ENCODE results near the gene NUP133. TPM values are rescaled to one million over a fixed set of nuclear protein-coding genes. Genes with fewer than 3 reads are reported as not detected.

The NUP133 gene
- polyA plus RNA-seq, 2 of the 4 experiments (the other 2 are of a cell fraction), result 20.6 to 43.2 TPM

- no peak overlapping the region for H3K27ac ChIP-seq
- no peak overlapping the region for H3K4me3 ChIP-seq
- ATAC-seq, result no peak
- H3K9me3 ChIP-seq, result no peaks in the 10 kb centered on the region
- H3K4me2 ChIP-seq, result no peak overlapping the region
- TF ChIP-seq FOXS1 (CRISPR knock-in tag; IDR thresholded peaks at IDR 0.05) (no peak), CEBPB (IDR thresholded peaks at IDR 0.05) (no peak), HOXB13 (CRISPR knock-in tag; IDR thresholded peaks at IDR 0.05; ENCODE audit: low read depth) (no peak), GATA3 (IDR thresholded peaks at IDR 0.05; ENCODE audit: borderline replicate concordance) (no peak), SREBF2 (IDR thresholded peaks at IDR 0.05) (no peak)
- no peak for FAIRE-seq
- ChIA-PET CTCF (interaction anchor here (0.6 to 1.1 kb wide), 3 partner anchors 10 to 823 kb away, joined by 3 to 4 read pairs (median 4); no protein-coding TSS in a partner anchor), POLR2A (no interaction called here)
- no peaks in the 10 kb centered on the region for H3K4me1 ChIP-seq
- DNase-seq (ENCODE audit: low read depth in 1 of 2, low spot score in 1 of 2), result no peak
- 90% methylated on average over 1 of the region's 1 CpG for WGBS (ENCODE audit: missing lambda C conversion rate)
These were observed 21.0 kb downstream of the NUP133 start for GRCh38 chr1:229487181-229487580.

- POLR2A ChIA-PET, result no interaction called here
- CTCF ChIA-PET, result interaction anchor here (1.3 to 5.9 kb wide), 2 partner anchors 227 to 821 kb away, joined by 3 to 115 read pairs; no protein-coding TSS in a partner anchor
These were observed 22.8 kb downstream of the NUP133 start for GRCh38 chr1:229485318-229485717.

More at GRCh38 chr1:229485318-229485717, 22.8 kb downstream of the NUP133 start:
- Histone ChIP-seq H3K9me3 (no peaks in the 10 kb centered on the region), H3K4me1 (no peaks in the 10 kb centered on the region), H3K27ac (no peak overlapping the region), H3K4me2 (no peak overlapping the region), H3K4me3 (no peak overlapping the region)
- WGBS (ENCODE audit: missing lambda C conversion rate), result 90% methylated on average over 1 of the region's 1 CpG
- TF ChIP-seq CEBPB (IDR thresholded peaks at IDR 0.05) (no peak), FOXS1 (CRISPR knock-in tag; IDR thresholded peaks at IDR 0.05) (no peak), ELK1 (IDR thresholded peaks at IDR 0.05; ENCODE audit: low read depth, low read length) (no peak), CHD4 (IDR thresholded peaks at IDR 0.05; ENCODE audit: borderline replicate concordance) (no peak), SREBF2 (IDR thresholded peaks at IDR 0.05) (no peak), HMGXB4 (CRISPR knock-in tag; IDR thresholded peaks at IDR 0.05; ENCODE audit: borderline replicate concordance) (no peak), E2F6 (IDR thresholded peaks at IDR 0.05; ENCODE audit: borderline replicate concordance, low read depth) (no peak), CTCF (IDR thresholded peaks at IDR 0.05) (no peak), NR3C1 (IDR thresholded peaks at IDR 0.05) (no peak), MYC (IDR thresholded peaks at IDR 0.05; ENCODE audit: borderline replicate concordance, low read length) (no peak), NFE2L2 (conservative IDR thresholded peaks at IDR 0.05; ENCODE audit: low read length) (no peak), HDAC2 (IDR thresholded peaks at IDR 0.05) (no peak)
- DNase-seq (ENCODE audit: low read depth in 1 of 2, low spot score in 1 of 2) (no peak), FAIRE-seq (no peak), ATAC-seq (no peak)
